H1 (cell line): ENCODE measurements around the gene ITGA8. TPM values are rescaled to one million over a fixed set of nuclear protein-coding genes. Genes with fewer than 3 reads are reported as not detected.

ENCODE experiments used
- CTCF ChIA-PET: fragments of 300-600 bp; sonication (Branson Sonifier 250); formaldehyde crosslinking; loops from one replicate; lab custom pipeline; 2021; ENCODE audit not compliant: partially characterized antibody; lab: Charles Lee
- POLR2A ChIA-PET: fragments of 300-600 bp; sonication (Branson Sonifier 250); formaldehyde crosslinking; loops from one replicate; lab custom pipeline; 2021; ENCODE audit warnings: inconsistent platforms; ENCODE audit not compliant: partially characterized antibody; lab: Charles Lee
- DNase-seq, 2 experiments: peaks; one replicate each; pipeline versions ENCODE4 v3.0.0 to v3.0.0-alpha.2; 2010 to 2022; ENCODE audit warnings: low spot score in 2 of 2, low read depth in 1 of 2, mixed read lengths in 1 of 2
- FAIRE-seq: peaks from 2 replicates; lab custom pipeline; 2011; peaks lifted over from hg19 to GRCh38; lab: Jason Lieb, UNC
- H2AFZ ChIP-seq: 2 replicates; pipeline ENCODE4 v1.8.1; 2012; ENCODE audit warnings: low read length, inconsistent platforms
- H2AK5ac ChIP-seq: 2 replicates; pipeline ENCODE4 v1.6.1; 2013; ENCODE audit warnings: low read depth, low read length
- H2BK120ac ChIP-seq: replicated peaks from 2 replicates; pipeline ENCODE3; 2013; ENCODE audit warnings: low read depth, low read length, inconsistent platforms
- H2BK12ac ChIP-seq: 2 replicates; pipeline ENCODE4 v1.6.1; 2013; ENCODE audit warnings: low read depth, low read length
- H2BK15ac ChIP-seq: 2 replicates; pipeline ENCODE4 v1.6.1; 2013; ENCODE audit warnings: low read length
- H2BK20ac ChIP-seq: 2 replicates; pipeline ENCODE4 v1.6.1; 2013; ENCODE audit warnings: low read length
- H2BK5ac ChIP-seq: 2 replicates; pipeline ENCODE4 v1.6.1; 2013; ENCODE audit warnings: low read depth, low read length
- H3K14ac ChIP-seq: 2 replicates; pipeline ENCODE4 v1.6.1; 2013; ENCODE audit warnings: inconsistent platforms; ENCODE audit not compliant: insufficient read length
- H3K18ac ChIP-seq: 2 replicates; pipeline ENCODE4 v1.6.1; 2013; ENCODE audit warnings: low read length; ENCODE audit errors: extremely low read depth
- H3K23ac ChIP-seq: 2 replicates; pipeline ENCODE4 v1.6.1; 2013; ENCODE audit warnings: inconsistent platforms; ENCODE audit not compliant: insufficient read length
- H3K23me2 ChIP-seq: 2 replicates; pipeline ENCODE4 v1.6.1; 2013; ENCODE audit warnings: low read depth, low read length
- H3K27ac ChIP-seq: 2 replicates; pipeline ENCODE4 v1.6.1; 2011; ENCODE audit warnings: low read depth, low read length, inconsistent platforms
- H3K27me3 ChIP-seq, 4 experiments: replicated peaks in 1 of 4; 1 replicate in 1 of 4; 2 replicates in 3 of 4; pipeline versions ENCODE4 v1.6.1 to v1.8.1; 2011 to 2013; ENCODE audit warnings: low read length in 3 of 4, mild to moderate bottlenecking in 3 of 4, inconsistent platforms in 2 of 4, mixed read lengths in 2 of 4, moderate library complexity in 1 of 4; ENCODE audit not compliant: control insufficient read depth in 3 of 4, insufficient read depth in 3 of 4; ENCODE audit errors: extremely low read depth in 1 of 4
- H3K36me3 ChIP-seq, 4 experiments: 2 replicates each; pipeline versions ENCODE4 v1.6.1 to v1.8.1; 2011 to 2013; ENCODE audit warnings: mild to moderate bottlenecking in 4 of 4, low read length in 3 of 4, moderate library complexity in 2 of 4, control low read depth in 1 of 4, inconsistent platforms in 1 of 4; ENCODE audit not compliant: insufficient read depth in 4 of 4, control insufficient read depth in 2 of 4
- H3K4ac ChIP-seq: replicated peaks from 2 replicates; pipeline ENCODE3; 2013; ENCODE audit warnings: low read length, low read depth, mixed read lengths, inconsistent platforms; ENCODE audit not compliant: insufficient read length
- H3K4me1 ChIP-seq, 4 experiments: replicated peaks in 1 of 4; 1 replicate in 1 of 4; 2 replicates in 3 of 4; pipeline versions ENCODE4 v1.6.1 to v1.8.1; 2011 to 2013; ENCODE audit warnings: low read length in 3 of 4, inconsistent platforms in 2 of 4, mixed read lengths in 1 of 4; ENCODE audit not compliant: insufficient read depth in 4 of 4, control insufficient read depth in 3 of 4
- H3K4me2 ChIP-seq, 2 experiments: 2 replicates each; pipeline versions ENCODE4 v1.6.1 to v1.8.1; 2011 to 2013; ENCODE audit warnings: low read depth in 2 of 2, low read length in 2 of 2, control low read depth in 1 of 2, inconsistent platforms in 1 of 2, mild to moderate bottlenecking in 1 of 2; ENCODE audit not compliant: insufficient read depth in 1 of 2
- H3K4me3 ChIP-seq, 4 experiments: fragments of 200-600, 300-600 bp in 1 of 4; sonication (generic), shearing (Covaris generic), sonication (Bioruptor Twin) in 1 of 4; 2 replicates each; pipeline versions ENCODE4 v1.5.1 to v1.8.1; 2011 to 2016; ENCODE audit warnings: low read length in 4 of 4, low read depth in 3 of 4, control low read depth in 2 of 4, inconsistent platforms in 2 of 4, mild to moderate bottlenecking in 2 of 4, mixed read lengths in 1 of 4, moderate library complexity in 1 of 4; ENCODE audit not compliant: insufficient read depth in 2 of 4; ENCODE audit errors: extremely low read depth in 1 of 4
- H3K56ac ChIP-seq: replicated peaks from 2 replicates; pipeline ENCODE3; 2013; ENCODE audit warnings: low read depth, mild to moderate bottlenecking, mixed read lengths, low read length, inconsistent platforms; ENCODE audit not compliant: insufficient read length
- H3K79me1 ChIP-seq: 2 replicates; pipeline ENCODE4 v1.6.1; 2013; ENCODE audit warnings: low read depth, low read length, control low read depth
- H3K79me2 ChIP-seq, 2 experiments: 2 replicates each; pipeline versions ENCODE4 v1.6.1 to v1.8.1; 2012 to 2013; ENCODE audit warnings: low read length in 2 of 2, mild to moderate bottlenecking in 2 of 2, inconsistent platforms in 1 of 2; ENCODE audit not compliant: insufficient read depth in 2 of 2, control insufficient read depth in 1 of 2
- H3K9ac ChIP-seq, 4 experiments: replicated peaks in 1 of 4; 1 replicate in 1 of 4; 2 replicates in 3 of 4; pipeline versions ENCODE4 v1.6.1 to v1.8.1; 2011 to 2013; ENCODE audit warnings: low read depth in 3 of 4, low read length in 3 of 4, control low read depth in 2 of 4, mild to moderate bottlenecking in 2 of 4, moderate library complexity in 2 of 4, inconsistent platforms in 1 of 4; ENCODE audit errors: extremely low read depth in 1 of 4
- H3K9me3 ChIP-seq, 2 experiments: 2 replicates each; pipeline versions ENCODE4 v1.6.1 to v1.8.1; 2012 to 2013; ENCODE audit warnings: mild to moderate bottlenecking in 2 of 2, moderate library complexity in 2 of 2, control low read depth in 1 of 2, inconsistent platforms in 1 of 2, low read depth in 1 of 2, low read length in 1 of 2, mixed read lengths in 1 of 2; ENCODE audit not compliant: insufficient read depth in 2 of 2
- H4K20me1 ChIP-seq, 2 experiments: replicated peaks in 1 of 2; 2 replicates each; pipeline versions ENCODE3 to v1.8.1; 2011 to 2013; ENCODE audit warnings: inconsistent platforms in 2 of 2, low read length in 2 of 2, mild to moderate bottlenecking in 1 of 2; ENCODE audit not compliant: insufficient read depth in 2 of 2, control insufficient read depth in 1 of 2
- H4K5ac ChIP-seq: 2 replicates; pipeline ENCODE4 v1.6.1; 2013; ENCODE audit warnings: low read length, low read depth, mixed read lengths, inconsistent platforms; ENCODE audit not compliant: insufficient read length
- H4K8ac ChIP-seq: 2 replicates; pipeline ENCODE4 v1.8.0; 2013; ENCODE audit warnings: mild to moderate bottlenecking, moderate library complexity, low read length, inconsistent platforms; ENCODE audit not compliant: insufficient read depth; ENCODE audit errors: extremely low read depth
- H4K91ac ChIP-seq: replicated peaks from 2 replicates; pipeline ENCODE3; 2013; ENCODE audit warnings: low read length, mixed read lengths, inconsistent platforms; ENCODE audit not compliant: insufficient read length
- CEBPB ChIP-seq: IDR thresholded peaks from 2 replicates; pipeline ENCODE4 v1.6.1; 2012; ENCODE audit warnings: low read depth, low read length
- FOSL1 ChIP-seq: IDR thresholded peaks from 2 replicates; pipeline ENCODE4 v1.6.1; 2011; ENCODE audit warnings: mild to moderate bottlenecking, low read depth, low read length, moderate library complexity; ENCODE audit not compliant: insufficient read depth
- KDM4A ChIP-seq: IDR thresholded peaks from one replicate; pipeline ENCODE4 v1.7.1; 2012; ENCODE audit warnings: low read depth, mild to moderate bottlenecking, moderate library complexity, low read length, inconsistent platforms; ENCODE audit not compliant: severe bottlenecking
- SP1 ChIP-seq: IDR thresholded peaks from 2 replicates; pipeline ENCODE4 v1.6.1; 2011; ENCODE audit warnings: low read depth, low read length
- SP4 ChIP-seq: IDR thresholded peaks from 2 replicates; pipeline ENCODE4 v1.6.1; 2012; ENCODE audit warnings: low read length, inconsistent platforms
- TCF12 ChIP-seq: IDR thresholded peaks from 2 replicates; pipeline ENCODE4 v1.6.1; 2011; ENCODE audit warnings: low read depth, mild to moderate bottlenecking, low read length
- WGBS, 2 experiments: shearing (Covaris generic) in 1 of 2; methylation state at CpG; one replicate each; pipeline versions ENCODE4 v1.1.6 to v1.1.7; 2013 to 2015; ENCODE audit warnings: low lambda C conversion rate in 2 of 2, mixed read lengths in 2 of 2, inconsistent platforms in 1 of 2, low coverage in 1 of 2, missing lambda C conversion rate in 1 of 2; ENCODE audit not compliant: insufficient replicate concordance in 2 of 2, insufficient coverage in 1 of 2, insufficient read length in 1 of 2; ENCODE audit errors: extremely low coverage in 1 of 2, missing lambda C conversion rate in 1 of 2; 5-methylcytosine and 5-hydroxymethylcytosine counted together
- polyA plus RNA-seq, 7 experiments: library from polyadenylated mRNA; depleted of rRNA in 3 of 7; stranded (reverse) in 5 of 7; unstranded in 2 of 7; fragments of >200 nt in 5 of 7; fragments of 200-250 nt in 2 of 7; gene quantifications; 1 replicate in 5 of 7; 2 replicates in 1 of 7; 4 replicates in 1 of 7; pipeline versions ENCODE4 v1.2.1 to v1.2.3, GENCODE V29; 2011 to 2013; ENCODE audit warnings: missing spikeins in 2 of 7, mixed read lengths in 2 of 7
- total RNA-seq: library from RNA; stranded (reverse); fragmentation: NEBNext Ultra II Directional; extraction: Animal tissue kit (Norgen Biotek cat#: 25700); gene quantifications from 2 replicates; pipeline ENCODE4 v1.2.1, GENCODE V29; 2021

Gene ITGA8
- total and polyA plus RNA-seq, 2 of the 8 experiments (the other 6 are each of a cell fraction or from before 2014, with no cell fraction given), result not detected

DNA sequence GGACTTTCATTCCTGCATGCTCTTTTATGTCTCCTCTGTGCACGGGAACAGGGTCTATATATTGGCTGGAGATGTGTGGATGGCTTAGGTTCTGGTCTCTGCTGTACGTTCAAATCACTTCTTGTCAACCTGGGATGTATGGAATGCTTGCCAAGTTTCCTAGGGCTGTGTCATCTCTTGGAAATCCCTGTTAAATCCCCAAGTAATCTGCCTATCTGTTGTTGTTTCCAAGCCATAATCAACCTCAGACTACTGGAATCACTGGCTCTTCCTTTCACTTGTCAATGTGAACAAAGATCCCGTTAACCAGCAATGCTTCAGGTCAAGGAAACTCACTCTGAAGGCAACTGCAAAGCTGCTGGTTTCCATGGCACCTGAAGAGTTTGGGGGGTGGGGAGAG is 255.3 kb downstream of the ITGA8 start:
- no peak overlapping the region for H3K23ac ChIP-seq
- no peak overlapping the region for H2BK12ac ChIP-seq
- H3K27me3 ChIP-seq, result peaks cover under 1 to 27% (median 15%) of the 10 kb centered on the region in 4 experiments; a peak in 6 of 7 replicates
- no peak overlapping the region for H3K4me2 ChIP-seq
- 91% methylated on average over 3 of the region's 3 CpGs; no CpG with 5 or more reads in 1 of the 2 experiments for whole genome bisulfite sequencing, 2 experiments
- H3K9ac ChIP-seq, result no peak overlapping the region
- no peak overlapping the region for H3K14ac ChIP-seq
- H3K9me3 ChIP-seq, result no peaks in the 10 kb centered on the region
- H2AK5ac ChIP-seq, result no peak overlapping the region
- H3K36me3 ChIP-seq, result no peaks in the 10 kb centered on the region
- H2BK15ac ChIP-seq, result no peak overlapping the region
- H3K23me2 ChIP-seq, result no peaks in the 10 kb centered on the region
- ChIA-PET CTCF (no interaction called here), POLR2A (no interaction called here)
- H3K56ac ChIP-seq, result no peak overlapping the region
- H3K27ac ChIP-seq, result no peak overlapping the region
- no peaks in the 10 kb centered on the region for H4K20me1 ChIP-seq
- TF ChIP-seq FOSL1 (no peak), SP4 (no peak), KDM4A (no peak), SP1 (no peak), TCF12 (no peak), CEBPB (no peak)
- no peaks in the 10 kb centered on the region for H3K4me1 ChIP-seq
- no peak overlapping the region for H4K5ac ChIP-seq
- H3K4ac ChIP-seq, result no peak overlapping the region
- H4K91ac ChIP-seq, result no peak overlapping the region
- DNase-seq (no peak), FAIRE-seq (no peak)
- no peak overlapping the region for H2BK120ac ChIP-seq
- H3K4me3 ChIP-seq, result no peak overlapping the region
- no peak overlapping the region for H4K8ac ChIP-seq
- no peak overlapping the region for H2BK5ac ChIP-seq
- no peak overlapping the region for H2BK20ac ChIP-seq
- H3K79me1 ChIP-seq, result no peaks in the 10 kb centered on the region
- no peaks in the 10 kb centered on the region for H3K79me2 ChIP-seq
- no peak overlapping the region for H2AFZ ChIP-seq
- H3K18ac ChIP-seq, result no peak overlapping the region
